Left renal cortex interstitium (tissue), 4 donors: ENCODE data around the gene ABI3BP. TPM values are rescaled to one million over a fixed set of nuclear protein-coding genes. Genes with fewer than 3 reads are reported as not detected.

Source experiments
- DNase-seq, 4 donors: peaks; one replicate each; pipeline ENCODE4 v3.0.0-alpha.2; 2013; ENCODE audit warnings: low read depth in 4 of 4, low spot score in 2 of 4, missing footprints in 1 of 4
- polyA plus RNA-seq, 4 donors: library from polyadenylated mRNA; unstranded; fragments of 120-200 nt; gene quantifications; one replicate each; pipeline ENCODE4 v1.2.1, GENCODE V29; 2013; ENCODE audit not compliant: insufficient read length in 4 of 4

Gene ABI3BP
- polyA plus RNA-seq, 4 donors = 16.4 to 37.8 (median 25.7) TPM

DNA sequence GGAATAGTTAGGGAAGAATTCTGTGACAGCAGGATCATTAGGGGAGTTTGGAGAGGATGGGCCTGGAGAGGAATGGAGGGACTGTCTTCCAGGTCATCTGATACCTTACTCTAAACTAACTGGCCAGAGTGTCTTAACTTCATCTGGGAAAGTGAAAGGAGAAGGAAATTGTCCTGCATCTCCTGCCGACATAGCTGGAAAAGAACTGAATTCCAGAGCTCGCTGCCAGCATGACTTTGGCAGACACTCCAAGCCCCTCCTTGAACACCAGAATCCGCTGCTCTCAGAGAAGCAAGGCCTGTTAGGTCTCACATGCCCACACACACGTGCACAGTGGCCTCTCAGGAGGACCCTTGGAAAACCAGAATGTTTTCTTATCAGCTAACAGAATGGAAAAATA lies 10.5 kb downstream of the ABI3BP start:
- no peak for DNase-seq

DNA sequence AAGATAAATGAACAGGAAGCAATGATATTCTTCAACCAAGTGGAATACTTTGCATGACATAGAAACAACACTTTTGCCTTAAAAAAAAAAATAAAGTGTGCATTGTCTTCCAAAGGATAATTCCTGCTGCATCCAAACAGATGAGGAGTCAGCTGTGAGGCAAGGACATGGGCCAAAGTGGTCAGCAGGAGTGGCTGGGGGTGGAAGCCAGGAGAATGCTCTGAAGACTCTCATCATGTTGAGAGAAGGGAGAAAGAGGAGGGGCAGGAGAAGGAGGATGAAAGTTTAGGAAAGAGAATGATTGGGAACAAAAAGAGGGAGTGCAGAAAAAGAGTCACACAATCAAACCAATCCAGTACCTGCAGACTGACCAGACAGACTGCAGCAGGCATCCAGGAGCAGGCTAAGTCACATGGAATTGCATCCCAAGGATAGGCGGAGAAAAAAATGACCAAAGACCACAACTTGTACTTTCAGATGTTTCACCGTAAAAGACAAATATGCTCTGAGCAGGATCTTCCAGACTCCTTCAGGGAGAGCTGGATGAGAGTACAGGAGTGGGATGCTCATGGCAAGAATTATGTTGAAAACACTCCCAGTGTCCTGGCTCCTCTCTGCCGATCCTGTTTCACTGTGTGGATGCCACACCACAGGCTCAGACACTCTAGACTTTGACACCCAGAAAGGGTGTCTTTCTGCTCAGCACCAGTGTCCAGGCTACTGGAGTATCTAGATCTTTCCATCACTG lies 11.9 kb downstream of the ABI3BP start:
- DNase-seq = no peak

DNA sequence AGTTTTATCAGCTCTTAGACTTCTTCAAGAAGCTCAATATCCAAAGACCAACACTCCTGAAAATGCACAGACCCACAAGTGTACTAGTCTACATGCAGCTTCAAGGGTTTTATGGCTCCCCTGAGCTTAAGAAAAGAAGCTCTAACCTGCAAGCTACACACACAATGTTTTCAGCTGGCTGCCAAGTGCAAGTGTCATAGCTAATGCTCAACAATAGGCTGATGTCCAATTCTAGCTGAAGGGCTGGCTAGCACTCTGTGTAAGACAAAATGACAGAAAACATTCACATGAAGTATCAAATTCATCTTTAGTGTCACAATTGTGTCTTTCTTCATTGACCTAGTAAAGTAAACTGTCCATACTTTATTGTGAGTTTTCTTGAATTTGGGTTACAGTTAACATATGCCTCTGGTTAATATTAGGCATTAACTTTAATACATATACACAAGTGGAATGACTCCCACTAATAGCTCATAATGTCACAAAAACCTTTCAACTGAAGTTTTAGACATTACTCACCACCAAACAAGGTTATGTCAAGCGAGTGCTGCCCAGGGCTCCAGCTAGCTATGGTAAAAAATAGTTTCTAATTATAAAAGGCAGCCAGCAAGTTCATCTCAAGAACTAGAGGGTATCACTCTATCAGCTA lies 15.1 kb downstream of the ABI3BP start:
- DNase-seq = no peak

DNA sequence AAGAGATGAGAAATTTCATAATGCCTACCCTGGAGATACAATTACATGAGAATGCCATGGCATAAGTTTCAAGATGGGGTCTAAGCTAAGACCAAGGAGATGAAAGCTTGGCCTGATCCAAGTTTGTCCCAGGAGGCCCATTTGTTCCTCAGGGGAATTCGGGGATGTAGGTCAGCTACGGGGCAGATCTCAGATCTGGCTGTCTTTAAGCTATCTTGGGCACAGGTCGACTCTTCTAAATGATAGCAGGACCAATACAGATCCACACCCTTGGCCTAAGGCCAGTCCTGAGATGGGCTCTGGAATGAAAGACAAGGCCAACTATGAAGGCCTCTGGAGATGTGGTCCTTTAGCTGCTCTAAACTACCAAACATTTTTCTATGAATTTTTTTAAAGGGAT lies 16.6 kb downstream of the ABI3BP start:
- DNase-seq = no peak

DNA sequence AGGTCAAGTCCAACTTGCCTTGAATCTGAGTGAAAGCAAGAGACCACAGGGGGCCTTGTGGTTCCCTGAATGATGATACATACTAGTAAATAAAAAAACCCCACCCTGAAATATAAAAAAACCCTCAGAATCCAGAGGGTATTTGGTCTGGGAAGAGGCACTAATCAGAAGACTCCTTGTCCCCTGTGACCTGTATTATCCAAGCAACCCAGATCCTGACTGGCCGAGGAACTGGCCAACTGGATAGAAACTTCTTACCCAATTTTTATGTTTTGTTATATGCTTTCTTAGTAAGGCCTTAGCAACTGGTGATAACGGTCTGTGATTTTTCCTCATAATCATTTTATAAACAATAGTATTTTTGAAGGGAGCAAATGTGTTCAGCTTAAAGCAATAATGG lies 17.5 kb downstream of the ABI3BP start:
- DNase-seq = no peak

DNA sequence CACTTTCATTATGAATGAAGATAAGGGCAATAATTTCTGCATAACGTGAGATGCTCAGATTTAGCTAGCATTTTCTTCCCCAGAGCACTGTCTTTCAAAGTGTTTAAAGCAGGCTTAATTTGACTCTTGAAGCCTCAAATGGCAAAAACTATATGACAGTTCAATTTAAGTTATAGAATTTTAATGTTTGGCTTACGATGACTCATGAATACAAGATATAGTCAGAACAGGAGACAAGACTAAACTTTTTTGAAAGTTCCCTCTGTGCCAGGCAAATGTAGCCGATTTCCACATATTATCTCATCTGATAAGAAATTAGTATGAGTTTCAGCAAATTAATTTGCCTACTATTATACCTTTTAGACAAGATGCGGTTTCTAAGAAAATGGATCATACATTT lies 19.6 kb downstream of the ABI3BP start:
- no peak for DNase-seq

DNA sequence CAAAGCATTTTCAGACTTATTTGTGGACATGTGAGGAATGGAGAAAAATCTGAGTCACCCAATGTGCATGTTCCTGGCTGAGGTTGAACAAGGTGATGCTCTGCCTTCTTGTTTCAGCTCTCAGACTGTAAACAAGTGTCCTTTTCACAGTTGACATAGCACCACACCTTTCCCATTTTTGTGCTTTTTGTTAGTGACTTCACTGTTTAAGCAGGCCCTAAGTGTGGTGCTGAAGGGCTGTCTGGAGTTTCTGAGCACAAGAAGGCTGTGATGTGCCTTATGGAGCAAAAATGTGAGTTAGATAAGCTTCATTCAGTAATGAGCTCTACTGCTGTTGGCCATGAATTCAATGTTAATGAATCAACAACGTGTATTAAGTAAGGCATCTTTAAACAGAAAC lies 20.4 kb downstream of the ABI3BP start:
- no peak for DNase-seq

DNA sequence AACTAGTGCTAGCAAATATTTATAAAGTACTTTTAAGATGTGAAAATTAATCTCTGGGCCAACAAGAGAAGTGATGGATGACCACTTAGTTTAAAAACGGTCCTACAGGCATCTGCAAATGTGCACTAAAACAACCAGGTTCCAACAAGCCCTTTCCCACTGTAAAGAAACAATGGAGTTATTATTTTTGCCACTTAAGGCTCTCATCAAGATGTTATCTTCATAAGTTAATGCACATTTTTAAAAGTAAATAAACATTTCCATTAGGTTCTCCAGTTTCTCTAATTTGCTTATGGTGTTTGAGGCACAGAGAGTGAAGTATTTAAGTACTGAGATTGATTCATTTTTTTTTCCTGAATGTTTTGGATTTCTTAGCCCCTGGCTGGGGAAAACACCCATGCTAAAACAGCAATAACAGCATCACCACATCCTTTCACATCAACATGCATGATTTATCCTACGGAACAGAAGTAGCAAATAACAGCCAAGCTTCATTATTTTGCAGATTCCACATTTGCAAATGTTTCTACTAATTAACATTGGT lies 20.8 kb downstream of the ABI3BP start:
- no peak for DNase-seq

DNA sequence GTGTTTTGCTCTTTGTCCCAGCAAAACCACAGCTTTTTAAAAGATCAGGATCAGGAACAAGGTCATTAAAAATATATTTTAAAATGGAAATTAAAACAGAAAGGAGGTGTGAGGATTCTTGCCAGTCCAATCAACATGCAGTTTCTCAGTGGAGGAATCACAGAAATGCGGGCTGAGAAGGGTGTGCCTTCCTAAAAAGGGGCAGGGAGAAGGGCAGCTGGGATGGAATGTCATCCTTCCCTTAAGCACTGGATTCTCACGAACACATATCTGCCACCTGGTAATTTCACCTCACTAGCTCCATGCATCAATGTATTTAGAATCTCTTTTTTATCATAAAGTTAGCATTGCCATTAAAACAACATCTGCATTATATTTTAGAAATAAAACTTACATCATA lies 21.4 kb downstream of the ABI3BP start:
- no peak for DNase-seq

DNA sequence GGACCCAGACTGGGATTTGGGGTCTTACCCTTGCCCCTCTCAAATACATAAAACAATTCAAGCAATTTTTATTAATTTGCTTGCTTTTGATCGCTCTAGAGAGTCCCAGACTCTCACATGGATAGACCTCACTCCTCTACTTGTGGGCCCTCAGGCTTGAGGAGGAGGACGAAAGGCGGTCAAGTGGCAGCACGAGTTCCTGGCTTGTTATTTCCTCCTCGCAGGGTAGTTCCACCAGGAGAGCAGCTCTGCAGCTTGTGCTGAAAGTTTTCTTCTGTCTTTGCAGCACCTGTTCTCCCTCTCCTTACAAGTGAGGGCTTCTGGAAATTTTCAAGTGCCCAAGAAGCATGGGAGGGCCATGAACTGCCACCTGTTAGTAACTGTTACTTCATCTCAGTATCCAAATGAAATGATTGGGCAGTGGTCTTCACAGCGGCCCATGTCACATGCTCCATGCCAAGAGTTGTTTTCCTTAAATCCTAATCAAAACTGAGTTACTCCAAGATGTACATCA lies 22.7 kb downstream of the ABI3BP start:
- no peak for DNase-seq

DNA sequence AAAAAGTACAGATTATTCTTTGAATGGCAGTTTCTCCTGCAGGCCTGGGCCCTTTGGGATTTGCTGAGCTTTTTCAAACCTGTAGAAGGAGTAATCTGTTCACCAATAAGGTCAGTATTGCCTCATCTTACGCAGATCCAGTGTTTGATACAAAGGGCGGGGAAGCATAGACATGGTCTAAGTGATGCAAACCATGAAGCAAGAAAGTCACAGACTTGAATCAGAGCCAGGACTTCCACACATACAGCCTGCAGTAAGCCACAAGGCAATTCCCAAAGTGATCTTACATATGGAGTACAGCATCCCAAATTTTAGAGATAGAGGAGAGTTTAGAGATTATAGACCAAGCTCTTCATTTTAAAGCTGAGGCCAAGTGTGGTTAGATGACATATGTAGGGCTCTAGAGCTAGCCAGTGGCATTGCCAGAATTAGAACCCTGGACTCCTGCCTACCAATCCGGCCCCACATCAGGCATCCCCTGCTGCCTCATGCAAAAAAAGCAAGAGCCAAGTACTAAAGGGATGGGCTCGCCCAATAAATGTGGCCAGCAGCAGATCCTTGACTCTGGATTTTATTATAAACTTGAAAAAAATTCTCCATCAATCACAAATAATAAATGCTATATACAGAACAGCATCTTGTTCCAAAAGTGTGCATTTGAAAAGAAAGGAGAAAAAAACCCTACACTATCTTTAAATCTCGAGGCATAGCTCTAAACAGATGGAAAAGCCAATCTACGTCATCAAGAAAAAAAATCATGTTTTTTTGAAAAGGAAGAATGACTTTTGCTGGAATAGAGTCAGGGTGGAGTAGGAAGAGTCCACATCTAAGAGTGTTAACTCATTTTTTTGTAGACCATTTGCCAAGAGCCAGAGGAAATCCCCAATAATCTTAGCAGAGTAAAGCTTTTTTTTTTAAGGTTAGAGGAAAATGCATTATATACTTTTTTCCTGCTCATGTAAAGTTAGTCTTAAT lies 24.0 kb downstream of the ABI3BP start:
- no peak for DNase-seq

DNA sequence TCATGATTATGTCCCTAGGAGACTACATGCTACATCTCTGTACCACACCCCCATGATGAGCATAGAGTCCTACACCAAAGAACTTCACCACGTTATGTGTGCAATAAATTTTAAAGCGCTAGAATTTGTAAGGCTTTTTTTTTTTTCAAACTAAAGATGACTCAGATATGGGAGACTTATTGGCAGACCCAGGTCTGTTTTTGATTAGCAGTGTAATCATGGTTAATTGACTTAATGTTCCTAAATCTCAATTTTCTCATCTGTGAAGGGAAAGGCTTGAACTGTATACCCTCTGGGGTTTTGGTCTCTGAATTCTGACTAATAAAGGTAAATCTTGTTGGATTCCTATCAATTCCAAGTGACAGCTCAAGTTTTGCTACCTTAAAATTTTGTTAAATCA lies 26.4 kb downstream of the ABI3BP start:
- DNase-seq = no peak

DNA sequence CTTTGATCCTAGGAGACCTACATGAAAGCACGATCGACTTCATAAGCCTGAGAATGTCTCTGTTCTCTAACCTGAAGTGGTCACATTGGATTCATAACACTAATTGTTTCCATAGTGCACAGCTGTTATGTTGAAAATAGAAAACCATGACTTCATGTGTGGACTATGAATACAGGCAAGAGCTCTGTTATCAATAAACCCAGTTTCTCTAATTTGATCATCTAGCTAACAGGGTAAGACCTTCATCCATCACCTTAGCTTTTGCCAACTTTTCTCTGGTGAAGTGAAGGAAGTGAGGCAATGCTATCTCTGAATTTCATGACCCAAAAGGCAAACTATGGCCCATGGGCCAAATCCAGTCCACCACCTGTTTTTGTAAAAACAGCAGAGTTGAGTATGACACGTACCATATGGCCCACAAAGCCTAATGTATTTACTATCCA lies 27.2 kb downstream of the ABI3BP start:
- no peak for DNase-seq

DNA sequence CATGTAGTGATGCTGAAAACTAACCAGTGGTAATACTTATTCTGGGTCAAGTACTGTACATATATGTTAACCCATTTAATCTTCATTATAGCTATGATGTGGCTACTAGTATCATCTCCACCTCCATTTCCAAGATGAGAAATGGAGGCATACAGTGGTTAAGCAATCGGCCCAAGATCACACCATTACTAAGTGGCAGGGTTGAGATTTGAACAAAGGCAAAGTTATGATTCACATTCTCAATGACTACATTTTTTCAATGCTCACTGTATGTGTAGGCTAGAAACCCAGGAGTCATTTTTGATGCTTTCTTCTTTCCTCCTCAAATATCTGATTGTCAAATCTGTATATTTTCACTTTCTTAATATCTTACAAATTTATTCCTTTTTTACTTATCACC lies 30.2 kb downstream of the ABI3BP start:
- no peak for DNase-seq

DNA sequence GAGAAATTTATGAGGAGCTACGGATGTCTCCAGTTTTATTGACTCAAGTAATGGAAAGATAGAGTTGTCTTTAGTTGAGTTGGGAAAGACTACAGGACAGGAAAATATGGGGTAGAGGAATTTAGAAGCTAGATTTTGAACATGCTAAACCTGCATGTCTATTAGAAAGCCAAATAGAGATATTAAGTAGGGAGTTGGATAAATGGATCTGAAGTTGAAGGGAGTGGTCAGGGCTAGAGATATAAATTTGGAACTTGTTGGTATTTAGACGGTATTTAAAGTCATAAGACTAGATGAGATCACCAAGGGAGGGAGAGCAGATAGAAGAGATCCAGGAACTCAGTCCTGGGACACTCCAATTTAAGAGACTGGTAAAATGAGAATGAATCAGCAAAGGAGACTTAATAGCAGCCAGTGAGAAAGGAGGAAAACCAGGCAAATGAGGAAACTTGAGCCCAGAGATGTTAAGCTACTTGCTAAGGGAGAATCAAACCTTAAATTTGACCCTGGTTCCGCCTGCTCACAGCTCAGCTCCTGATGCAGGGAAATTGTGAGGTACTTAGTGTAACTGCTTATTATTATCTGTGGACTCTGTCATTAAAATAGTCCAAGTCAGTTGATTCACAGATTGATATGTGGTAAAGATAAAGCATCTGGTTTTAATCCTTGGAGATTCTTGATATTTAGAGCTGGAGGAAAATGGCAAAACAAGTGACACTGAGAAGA lies 35.8 kb downstream of the ABI3BP start:
- DNase-seq = no peak

DNA sequence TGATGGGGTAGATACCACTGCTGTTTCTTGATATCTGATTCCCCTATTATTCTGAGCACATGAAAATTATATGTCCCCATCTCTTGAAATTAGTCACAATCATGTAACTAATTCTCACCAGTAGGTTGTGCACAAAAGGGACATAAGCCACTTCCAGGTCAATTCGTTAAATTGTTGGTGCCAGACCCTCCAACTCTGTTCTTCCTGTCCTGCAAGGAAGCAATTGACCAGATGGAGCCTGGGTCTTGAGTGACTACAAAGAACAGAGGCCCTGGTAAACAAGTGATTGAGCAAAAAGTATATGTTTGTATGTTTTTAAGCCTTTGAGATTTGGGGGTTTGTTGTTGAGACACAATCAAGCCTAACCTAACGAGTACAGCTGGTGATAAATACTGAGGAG lies 36.9 kb downstream of the ABI3BP start:
- no peak for DNase-seq

DNA sequence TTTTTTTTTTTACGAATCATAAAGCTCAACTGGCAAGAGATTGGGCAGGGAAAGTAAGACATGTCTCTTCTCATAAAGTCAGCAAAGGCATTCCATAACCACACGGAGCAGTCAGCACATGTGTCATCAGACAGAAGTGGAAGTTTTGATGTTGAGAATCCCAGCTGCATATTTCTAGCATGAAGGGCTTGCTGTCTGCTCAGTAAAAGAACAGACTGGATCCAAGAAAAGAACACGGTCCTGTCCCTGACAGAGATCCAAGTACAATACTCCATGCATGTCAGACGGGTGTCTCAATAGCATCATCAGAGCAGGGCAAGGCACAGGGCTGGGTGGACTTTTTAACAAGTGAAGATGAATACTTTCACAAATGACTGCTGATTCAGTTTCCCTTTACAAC lies 38.2 kb downstream of the ABI3BP start:
- DNase-seq = no peak

DNA sequence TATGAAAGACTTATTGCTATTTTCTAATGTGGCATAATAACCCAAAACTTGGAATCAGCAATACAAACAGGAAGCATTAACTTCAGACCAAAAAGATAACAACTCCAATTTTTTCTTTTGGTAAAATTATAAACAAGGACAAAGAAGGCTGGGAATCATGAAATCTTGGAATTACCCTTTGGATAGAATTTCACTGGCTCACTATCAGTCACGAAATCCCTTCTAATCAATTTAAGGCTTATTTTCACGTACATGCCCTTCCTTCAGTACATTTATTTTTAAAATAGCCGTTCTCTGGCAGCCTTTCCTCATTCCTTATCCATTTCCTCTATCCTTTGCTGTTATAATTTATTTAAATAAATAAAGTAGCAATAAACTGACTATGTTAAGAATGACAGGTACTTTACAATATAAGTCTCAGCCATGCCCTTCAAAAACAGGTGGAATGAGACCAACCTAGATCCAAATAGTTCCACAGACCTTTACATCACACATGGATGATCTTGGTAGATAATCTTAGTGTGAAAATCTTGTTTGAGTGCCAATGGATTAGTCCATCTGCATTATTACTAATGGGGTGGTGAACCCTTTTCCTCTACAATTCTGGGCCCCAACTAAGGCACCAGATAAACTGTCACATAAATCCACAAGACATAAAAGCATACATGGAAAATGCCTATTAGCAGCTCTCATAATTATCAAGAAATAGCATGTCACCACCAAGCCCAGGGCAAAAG lies 38.9 kb downstream of the ABI3BP start:
- no peak for DNase-seq

DNA sequence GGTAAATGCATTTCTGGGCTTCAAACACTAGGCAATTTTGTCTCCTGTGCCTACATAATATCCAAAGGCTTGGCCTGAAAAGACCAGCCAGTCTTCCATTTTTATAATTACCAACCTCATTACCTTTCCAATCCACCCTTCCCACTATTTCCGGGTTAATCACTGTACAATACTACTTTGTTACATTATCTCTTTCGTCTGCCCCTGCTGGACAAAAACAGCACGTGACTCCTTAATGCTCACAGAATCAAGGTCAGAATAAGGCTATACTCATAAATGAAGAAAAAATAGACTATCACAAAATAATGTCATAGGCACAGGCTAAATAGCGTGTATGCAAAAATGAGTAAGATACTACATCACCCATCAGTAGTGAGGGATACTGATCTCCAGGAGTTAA lies 40.1 kb downstream of the ABI3BP start:
- DNase-seq = no peak
